ENCODE data around the gene CFHR4. TPM values are rescaled to one million over a fixed set of nuclear protein-coding genes. Genes with fewer than 3 reads are reported as not detected.
"Not testable (repeated sequence)": the region's sequence is repeated elsewhere in the genome, so short reads cannot be mapped to it uniquely, and the experiment has no call there.

The CFHR4 gene
- not detected in 2 replicates for total RNA-seq

DNA sequence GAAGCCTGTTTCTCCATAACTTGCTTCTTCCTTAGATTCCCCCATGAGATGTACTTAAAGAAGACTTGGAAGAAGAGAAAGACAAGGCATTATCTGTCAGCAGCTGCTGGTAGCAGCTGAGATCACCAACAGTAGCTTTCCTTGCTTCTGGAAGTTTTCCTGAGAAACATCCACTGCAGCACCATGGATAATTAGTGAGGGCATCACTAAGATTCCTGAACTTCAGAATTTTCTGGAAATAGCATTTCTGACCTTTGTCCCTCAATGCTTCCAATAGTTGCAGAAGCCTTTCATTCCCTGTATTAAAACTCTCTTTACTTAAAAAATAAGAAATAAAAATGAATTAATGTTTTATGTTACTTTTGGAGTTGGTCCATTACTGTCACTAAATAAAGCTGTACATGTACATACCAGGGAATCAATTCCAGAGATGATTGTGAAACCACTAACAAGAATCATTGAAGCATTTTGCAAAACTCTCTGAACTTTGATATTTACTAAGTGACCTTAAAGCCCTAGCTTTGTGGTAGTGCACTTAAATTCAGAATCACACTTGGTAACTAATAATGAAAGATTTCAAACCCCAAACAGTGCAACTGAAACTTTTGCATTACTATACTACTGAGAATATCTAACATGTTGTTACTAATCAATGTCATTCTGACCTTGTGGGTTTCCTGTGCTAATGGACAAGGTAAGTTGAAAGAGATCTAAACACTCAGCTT, at the start of gene CFHR4:
Gene CFHR4, plus strand, starts transcription at position 538 of the 725 bp plus-strand sequence. Its CDS starts 99 bp downstream, at position 637.
- no peak for DNase-seq (ENCODE audit: low read depth, low spot score)

DNA sequence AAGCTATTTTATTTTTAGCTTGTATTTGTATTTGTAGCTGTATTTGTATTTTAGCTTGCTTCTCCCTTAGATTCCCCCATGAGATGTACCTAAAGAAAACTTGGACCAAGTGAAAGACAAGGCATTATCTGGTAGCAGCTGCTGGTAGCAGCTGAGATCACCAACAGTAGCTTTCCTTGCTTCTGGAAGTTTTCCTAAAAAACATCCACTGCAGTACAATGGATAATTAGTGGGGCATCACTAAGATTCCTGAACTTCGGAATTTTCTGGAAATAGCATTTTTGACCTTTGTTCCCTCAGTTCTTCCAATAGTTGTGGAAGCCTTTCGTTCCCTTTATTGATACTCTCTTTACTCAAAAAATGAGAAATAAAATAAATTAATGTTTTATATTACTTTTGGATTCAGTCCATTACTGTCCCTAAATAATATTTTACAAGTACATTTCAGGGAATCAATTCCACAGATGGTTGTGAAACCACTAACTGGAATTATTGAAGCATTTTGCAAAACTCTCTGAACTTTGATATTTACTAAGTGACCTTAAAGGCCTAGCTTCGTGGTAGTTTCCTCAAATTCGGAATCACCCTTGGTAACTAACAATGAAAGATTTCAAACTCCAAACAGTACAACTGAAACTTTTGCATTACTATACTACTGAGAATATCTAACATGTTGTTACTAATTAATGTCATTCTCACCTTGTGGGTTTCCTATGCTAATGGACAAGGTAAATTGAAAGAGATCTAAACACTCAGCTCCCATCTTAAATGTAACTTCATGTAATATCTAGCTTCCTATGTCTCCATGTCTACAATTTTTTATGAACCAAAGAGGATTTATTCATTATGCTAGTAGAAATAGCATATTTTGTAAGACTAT, 38.0 kb upstream of the CFHR4 start:
- DNase-seq (ENCODE audit: low read depth, low spot score): not testable (repeated sequence)

DNA sequence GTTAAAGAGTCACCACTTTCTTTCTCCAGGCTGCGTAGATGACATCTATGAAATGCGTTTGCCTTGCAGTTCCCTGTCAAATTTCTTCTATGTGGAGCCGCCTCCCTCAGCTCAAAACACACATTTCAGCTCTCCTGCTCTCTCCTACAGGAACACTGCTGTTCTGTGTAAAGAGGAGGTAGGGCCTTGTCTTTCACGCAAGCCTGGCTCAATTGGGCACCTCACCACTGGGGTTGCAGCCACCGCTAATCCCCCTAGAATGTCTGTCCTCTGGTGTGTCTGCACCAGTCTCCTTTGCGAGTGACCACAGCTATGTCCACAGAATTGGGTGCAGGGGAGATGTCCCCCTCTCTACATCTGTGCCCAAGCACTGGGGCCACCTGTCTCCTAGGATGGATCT, 31.8 kb upstream of the CFHR4 start:
- DNase-seq (ENCODE audit: low read depth, low spot score): no peak

DNA sequence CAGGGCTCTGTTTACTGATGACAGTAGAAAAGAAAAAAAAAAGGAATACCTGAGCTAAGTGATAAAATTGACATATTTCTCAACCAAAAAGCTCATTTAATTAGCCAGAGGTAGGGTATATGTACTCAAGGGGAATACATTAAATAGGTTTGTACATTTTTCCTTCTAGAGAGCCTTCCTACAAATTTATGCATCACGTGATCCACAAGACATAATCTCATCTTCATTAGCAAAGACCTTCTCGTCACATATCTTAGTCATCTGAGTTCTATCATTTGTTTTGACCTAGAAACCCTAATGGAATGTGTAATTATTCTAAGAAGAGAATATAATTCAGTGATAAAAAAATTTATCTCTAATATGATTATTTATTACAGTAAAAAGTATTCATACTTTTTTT, 30.7 kb upstream of the CFHR4 start:
- DNase-seq (ENCODE audit: low read depth, low spot score): no peak

DNA sequence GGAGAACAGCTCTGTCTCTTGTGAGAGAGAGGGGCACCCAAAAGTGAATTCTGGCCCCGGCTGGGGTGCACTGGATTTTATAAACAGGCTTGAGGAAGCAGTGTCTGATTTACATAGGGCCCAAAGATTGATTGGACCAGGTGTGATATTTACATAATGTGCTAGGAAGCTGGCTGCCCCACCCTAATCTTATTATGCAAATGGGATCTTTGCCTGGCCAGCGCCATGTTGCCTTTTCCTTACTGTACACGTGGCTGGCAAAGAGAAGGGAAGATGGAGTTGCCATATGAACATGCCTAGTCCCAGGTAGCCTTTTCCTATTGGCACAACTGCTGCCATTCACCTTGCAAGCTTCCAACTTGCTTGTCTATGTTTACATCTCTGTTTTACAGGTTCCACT, 29.0 kb upstream of the CFHR4 start:
- DNase-seq (ENCODE audit: low read depth, low spot score): no peak

DNA sequence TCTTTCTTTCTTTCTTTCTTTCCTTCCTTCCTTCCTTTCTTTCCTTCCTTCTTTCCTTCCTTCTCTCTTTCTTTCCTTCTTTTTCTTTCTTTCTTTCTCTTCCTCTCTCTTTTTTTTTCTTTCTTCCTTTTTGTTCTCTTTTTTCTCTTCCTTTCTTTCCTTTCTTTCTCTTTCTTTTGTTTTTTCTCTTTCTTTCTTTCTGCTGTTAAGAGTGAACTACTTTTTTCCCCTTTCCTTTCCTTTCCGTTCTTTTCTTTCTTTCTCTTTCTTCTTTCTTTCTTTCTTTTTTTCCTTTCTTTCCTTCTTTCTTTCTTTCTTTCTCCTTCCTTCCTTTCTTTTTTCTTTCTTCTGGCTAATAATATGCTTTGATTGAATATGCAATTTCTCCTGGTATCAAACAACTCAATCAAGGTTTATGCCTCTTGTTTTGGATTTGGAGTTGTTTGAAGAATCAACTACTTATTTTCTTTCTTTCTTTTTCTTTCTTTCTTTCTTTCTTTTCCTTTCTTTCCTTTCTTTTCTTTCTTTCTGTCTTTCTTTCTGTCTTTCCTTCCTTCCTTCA, 27.4 kb upstream of the CFHR4 start:
- no peak for DNase-seq (ENCODE audit: low read depth, low spot score)

DNA sequence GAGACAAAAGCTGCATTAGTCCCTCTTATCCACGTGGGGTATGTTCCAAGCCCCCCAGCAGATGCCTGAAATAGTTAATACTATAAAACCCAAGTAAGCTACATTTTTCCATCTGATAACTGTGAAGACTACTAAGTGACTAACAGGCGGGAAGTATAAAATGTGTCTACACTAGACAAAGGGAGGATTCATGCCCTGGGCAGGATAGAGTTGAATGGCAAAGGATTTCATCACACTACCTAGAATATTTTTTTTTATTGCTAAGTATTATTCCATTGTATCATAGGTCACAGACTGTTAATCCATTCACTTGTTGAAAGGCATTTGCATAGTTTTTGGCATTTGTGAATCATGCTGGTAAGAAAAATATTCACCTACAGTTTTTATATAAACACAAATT, 26.4 kb upstream of the CFHR4 start:
- no peak for DNase-seq (ENCODE audit: low read depth, low spot score)

DNA sequence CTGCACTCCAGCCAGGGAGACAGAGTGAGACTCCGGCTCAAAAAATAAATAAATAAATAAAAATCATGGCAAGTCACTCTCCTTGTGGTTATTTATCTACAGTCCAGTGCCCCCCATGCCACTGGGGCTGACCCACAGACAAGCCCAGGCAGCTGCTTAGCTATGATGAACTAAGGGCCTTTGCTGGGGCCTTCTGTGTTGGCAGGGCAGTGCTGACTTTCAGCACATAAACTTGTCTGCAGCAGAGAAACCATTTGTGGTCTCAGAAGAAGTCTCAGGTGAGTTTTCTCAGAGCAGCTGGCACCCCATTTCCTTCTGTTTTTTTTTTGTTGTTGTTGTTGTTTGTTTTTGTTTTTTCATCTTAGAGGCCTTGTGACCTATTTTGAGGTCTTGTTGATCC, 20.9 kb upstream of the CFHR4 start:
- DNase-seq (ENCODE audit: low read depth, low spot score): no peak

DNA sequence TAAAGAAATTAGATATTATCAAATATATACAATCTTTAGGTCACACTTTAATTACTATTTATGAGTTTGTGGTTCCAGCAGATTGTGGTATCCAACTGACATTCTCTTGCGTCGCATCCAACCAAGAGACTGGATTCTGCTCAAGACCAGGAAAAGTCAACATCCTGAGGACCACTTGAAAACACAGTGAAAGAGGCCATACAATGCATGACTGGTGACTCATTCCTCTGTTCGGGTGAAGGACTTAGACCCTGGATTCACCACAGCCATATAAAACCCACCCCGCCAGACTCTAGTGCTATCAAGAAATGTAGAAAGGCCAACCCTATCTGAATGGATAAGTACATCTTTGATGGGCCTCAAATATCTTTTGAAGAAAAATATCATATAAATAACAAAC, 14.5 kb upstream of the CFHR4 start:
- DNase-seq (ENCODE audit: low read depth, low spot score): no peak

DNA sequence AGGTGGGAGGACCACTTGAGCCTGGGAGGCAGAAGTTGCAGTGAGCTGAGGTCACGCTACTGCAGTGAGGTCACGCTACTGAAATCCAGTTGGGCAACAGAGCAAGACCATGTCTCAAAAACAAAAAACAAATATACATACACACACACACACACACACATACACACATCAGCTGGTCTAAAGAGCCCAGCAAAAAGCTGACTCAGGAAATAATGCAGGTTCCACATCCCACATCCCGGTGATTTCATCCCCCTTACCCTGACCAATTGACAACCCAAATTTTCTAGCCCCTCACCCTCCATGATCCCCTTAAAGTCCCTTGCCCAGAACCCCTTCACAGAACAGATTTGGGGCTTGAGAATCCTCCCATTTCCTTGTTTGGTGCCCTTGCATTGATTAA, 11.9 kb upstream of the CFHR4 start:
- DNase-seq (ENCODE audit: low read depth, low spot score): no peak

DNA sequence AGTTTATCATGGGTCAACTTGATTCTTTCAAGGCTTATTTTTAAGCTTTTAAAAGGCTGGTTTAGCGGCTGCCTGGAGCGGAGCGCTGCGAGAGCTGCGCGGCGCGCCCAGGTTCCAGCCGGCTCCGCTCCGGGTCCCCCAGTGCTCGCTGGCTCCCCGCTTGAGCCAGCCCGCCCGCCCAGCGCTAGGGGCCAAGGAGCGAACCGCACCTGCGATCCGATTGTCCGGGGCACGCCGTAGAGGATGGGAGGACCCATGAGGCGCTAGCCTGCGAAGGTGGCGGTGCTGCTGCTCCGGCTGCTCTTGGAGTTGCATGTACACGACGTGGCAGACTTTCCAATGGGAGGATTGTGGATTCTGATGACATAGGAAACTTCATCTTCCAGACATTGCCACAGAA, 9.9 kb upstream of the CFHR4 start:
- no peak for DNase-seq (ENCODE audit: low read depth, low spot score)

DNA sequence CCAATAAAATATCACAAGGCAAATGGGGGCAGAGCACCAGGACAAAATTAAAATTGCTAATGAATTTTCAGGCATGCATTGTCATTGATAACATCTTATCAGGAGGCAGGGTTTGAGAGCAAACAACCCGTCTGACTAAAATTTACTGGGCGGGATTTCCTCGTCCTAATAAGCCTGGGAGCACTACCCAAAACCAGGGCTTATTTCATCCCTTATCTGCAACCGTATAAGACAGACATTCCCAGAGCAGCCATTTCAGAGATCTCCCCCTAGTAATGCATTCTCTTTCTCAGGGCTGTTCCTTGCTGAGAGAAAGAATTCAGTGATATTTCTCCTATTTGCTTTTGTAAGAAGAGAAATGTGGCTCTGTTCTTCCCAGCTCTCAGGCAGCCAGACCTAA, 1.3 kb upstream of the CFHR4 start:
- not testable (repeated sequence) for DNase-seq (ENCODE audit: low read depth, low spot score)

DNA sequence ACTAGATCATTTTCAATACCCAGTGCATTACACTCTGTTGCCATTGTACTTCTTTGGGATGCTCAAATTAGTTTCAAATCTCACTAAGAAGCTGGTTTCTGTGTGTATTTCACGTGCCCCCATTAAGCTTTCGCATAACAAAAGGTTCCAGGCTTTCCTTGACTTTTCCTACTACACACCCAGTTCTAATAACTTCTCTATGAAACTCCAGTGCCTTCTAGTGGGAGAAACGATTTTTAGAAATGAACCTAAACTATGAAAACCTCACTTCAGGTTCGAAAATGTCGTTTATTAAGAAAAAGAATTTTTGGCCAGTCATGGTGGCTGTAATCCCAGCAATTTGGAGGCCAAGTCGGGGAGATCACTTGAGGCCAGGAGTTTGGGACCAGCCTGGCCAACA, 2.8 kb downstream of the CFHR4 start:
- DNase-seq (ENCODE audit: low read depth, low spot score): no peak

DNA sequence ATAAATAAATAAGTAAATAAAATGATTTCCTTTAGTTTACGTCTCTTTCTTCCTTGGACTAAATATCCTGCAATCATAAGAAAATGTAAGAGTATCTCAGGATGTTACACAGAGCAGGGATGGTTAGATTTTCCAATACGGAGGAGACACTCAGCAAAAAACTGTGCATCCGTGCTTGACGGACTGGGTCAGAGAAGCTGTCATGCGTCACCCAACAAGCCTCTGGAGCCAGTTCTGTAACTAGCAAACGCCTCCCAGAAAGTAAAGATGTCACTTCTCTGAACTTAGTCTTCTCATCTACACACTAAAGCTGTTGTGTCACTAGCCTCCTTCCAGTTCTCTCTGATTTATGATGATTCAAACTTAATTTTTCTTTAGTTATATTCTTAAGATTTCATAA, 3.4 kb downstream of the CFHR4 start:
- DNase-seq (ENCODE audit: low read depth, low spot score): no peak

DNA sequence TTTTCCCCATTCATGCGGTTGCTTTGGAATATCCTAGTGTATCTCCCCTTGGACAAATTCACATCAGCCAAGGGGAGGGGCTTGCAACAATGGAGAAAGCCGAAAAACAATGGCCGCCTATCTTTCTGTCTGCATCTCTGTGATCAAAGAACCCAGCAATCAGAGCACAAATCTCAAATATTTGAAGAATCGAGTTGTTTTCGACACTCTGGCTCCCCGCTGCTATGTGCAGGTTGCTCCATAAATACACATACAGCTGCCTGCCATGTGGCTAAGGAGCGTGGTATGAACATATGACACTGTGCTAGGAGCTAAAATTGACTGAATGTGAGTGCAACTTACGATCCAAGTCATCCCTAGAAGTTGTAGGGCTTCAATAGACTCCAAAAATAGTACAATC, 8.5 kb downstream of the CFHR4 start:
- no peak for DNase-seq (ENCODE audit: low read depth, low spot score)

DNA sequence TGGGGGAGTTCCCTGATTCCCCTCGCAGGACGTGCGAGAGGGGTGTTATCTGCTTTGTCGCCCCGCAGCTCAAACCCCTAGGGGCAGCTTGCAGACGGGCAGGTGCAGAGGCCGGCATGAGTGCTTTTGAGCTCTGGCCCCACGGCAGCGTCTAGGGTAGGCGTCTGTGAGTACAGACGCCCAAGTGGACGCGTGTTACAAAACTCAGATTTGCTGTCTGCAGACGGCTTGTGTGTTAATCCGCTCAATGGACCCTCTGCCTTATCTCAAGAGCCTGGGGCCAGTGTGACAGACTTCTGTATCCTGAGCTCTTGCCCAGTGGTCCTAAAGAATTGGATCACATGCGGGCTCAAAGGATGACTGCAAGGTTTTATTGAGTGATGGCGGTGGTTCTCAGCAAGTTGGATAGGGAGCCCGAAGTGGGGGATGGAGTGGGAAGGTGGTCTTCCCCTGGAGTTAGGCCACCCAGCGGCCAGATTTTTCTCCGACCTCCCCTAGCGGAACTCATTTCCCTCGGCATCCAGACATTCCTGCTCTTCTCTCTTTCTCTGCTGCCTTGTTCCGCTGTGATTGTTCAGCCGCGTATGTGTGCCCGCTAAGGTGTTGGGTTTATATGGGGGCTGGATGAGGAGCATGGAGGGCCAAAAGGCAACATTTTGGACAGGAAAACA, 9.4 kb downstream of the CFHR4 start:
- no peak for DNase-seq (ENCODE audit: low read depth, low spot score)

DNA sequence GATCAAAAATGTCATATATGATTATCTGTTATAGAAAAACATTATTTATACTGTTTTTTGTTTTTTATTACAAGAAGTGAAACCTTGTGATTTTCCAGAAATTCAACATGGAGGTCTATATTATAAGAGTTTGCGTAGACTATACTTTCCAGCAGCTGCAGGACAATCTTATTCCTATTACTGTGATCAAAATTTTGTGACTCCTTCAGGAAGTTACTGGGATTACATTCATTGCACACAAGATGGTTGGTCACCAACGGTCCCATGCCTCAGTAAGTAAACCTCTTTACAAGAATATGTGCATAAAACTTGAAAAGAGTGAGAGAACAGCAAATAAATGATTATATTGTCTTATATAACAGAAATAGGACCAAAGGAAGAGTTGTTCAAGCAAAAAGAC, 14.5 kb downstream of the CFHR4 start:
- no peak for DNase-seq (ENCODE audit: low read depth, low spot score)

DNA sequence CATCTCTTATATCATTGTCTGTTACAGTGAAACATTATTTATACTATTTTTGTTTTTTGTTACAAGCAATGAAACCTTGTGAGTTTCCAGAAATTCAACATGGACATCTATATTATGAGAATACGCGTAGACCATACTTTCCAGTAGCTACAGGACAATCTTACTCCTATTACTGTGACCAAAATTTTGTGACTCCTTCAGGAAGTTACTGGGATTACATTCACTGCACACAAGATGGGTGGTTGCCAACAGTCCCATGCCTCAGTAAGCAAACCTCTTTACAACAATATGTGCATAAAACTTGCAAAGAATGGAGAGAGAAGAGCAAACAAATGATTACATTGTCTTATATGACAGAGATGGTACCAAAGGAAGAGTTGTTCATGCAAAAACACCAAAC, 22.4 kb downstream of the CFHR4 start:
- DNase-seq (ENCODE audit: low read depth, low spot score): no peak

DNA sequence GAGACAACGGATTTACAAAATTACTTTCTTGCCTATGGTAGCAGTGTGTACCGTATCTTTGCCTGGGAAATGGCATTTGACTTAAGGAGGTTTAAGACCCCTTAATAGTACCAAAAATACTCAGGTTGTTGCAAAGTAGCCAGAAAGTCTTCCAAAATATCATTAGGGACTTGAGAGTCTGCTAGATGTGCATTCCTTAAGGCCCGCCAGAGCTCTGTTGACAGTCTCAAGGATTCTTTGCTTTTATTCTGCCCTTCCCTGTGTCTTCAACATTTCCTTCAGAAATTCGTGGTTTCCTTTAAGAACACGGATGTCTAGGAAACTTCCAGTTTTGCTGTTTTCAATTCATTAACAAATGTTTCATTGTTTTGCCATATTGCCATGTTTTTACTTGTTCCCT, 24.4 kb downstream of the CFHR4 start:
- DNase-seq (ENCODE audit: low read depth, low spot score): not testable (repeated sequence)

DNA sequence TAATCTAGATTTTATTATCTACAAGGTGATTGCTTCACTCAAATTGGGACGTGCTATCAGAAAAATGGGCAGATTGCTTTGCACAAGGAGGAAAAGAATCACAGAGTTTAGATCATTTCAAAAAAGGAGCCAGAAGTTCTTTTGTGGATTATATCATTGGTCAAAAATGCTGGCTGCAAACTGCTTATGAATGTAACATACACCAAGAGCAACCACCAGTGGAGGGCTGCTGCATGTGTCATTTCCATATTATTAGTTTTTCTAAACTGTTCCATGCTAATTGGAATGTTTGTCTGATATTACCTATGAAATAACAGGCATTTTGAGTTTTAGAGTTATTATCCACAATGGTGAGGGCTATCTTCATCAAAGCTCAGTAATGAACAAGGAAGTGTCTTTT, 39.0 kb downstream of the CFHR4 start:
- not testable (repeated sequence) for DNase-seq (ENCODE audit: low read depth, low spot score)

DNA sequence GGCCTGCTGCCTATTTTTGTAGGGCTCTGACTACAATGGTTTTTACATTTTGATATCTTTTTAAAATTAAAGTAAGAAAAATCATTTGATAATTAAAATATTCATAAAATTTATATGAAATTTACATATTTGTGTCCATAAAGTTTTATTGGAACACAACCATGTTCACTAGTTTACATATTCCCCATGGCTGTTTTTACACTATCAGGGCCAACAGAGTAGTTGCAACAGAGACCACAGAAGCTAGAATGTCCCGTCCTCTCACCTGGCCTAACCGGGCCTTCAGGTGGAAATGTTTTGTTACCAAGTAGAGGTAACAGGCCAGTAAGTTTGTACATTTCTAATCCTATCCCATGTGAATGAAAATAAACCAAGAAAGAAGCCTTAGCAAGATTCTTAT, 45.0 kb downstream of the CFHR4 start:
- DNase-seq (ENCODE audit: low read depth, low spot score): not testable (repeated sequence)
